Adrenal gland (tissue), 12 donors: ENCODE measurements around the gene MYBPHL. TPM values are rescaled to one million over a fixed set of nuclear protein-coding genes. Genes with fewer than 3 reads are reported as not detected.

Source experiments
- DNase-seq, 7 donors: peaks; one replicate each; pipeline ENCODE4 v3.0.0-alpha.2; 2019 to 2020
- H3K27ac ChIP-seq, 5 donors: fragments of 200-600 bp; sonication (generic) in 4 of 5; 1 replicate in 3 of 5; 2 replicates in 2 of 5; pipeline versions ENCODE4 v1.5.1 to v1.8.0; 2016 to 2020; ENCODE audit warnings: mild to moderate bottlenecking in 1 of 5
- H3K27me3 ChIP-seq: fragments of 200-600 bp; 2 replicates; pipeline ENCODE4 v1.8.0; 2021
- H3K36me3 ChIP-seq, 2 donors: fragments of 200-600 bp; replicated peaks in 1 of 2; 1 replicate in 1 of 2; 2 replicates in 1 of 2; pipeline versions ENCODE4 v1.5.1 to v1.8.0; 2018 to 2022
- H3K4me1 ChIP-seq, 2 donors: fragments of 200-600 bp; replicated peaks in 1 of 2; 1 replicate in 1 of 2; 2 replicates in 1 of 2; pipeline versions ENCODE4 v1.5.1 to v1.8.0; 2018 to 2021
- H3K4me3 ChIP-seq, 4 donors: fragments of 200-600 bp; sonication (generic) in 3 of 4; one replicate each; pipeline ENCODE4 v1.5.1; 2016 to 2018
- H3K9me3 ChIP-seq, 3 donors: fragments of 200-600 bp; sonication (generic) in 1 of 3; replicated peaks in 1 of 3; 1 replicate in 2 of 3; 2 replicates in 1 of 3; pipeline versions ENCODE4 v1.5.1 to v1.8.0; 2016 to 2021
- CTCF ChIP-seq, 6 experiments: fragments of 450-650 bp in 4 of 6; fragments of 200-600 bp in 2 of 6; sonication (generic) in 1 of 6; IDR thresholded peaks; 1 replicate in 5 of 6; 2 replicates in 1 of 6; pipeline versions ENCODE4 v1.5.1 to v1.8.0; 2016 to 2021; ENCODE audit warnings: antibody characterized with exemption in 6 of 6, mild to moderate bottlenecking in 2 of 6, moderate library complexity in 1 of 6
- POLR2A ChIP-seq, 2 donors: fragments of 450-650 bp; IDR thresholded peaks; one replicate each; pipeline ENCODE4 v1.6.1; 2017; ENCODE audit warnings: antibody characterized with exemption in 2 of 2, mild to moderate bottlenecking in 2 of 2, moderate library complexity in 1 of 2
- WGBS, 4 donors: extraction: QIAGEN DNeasy Blood & Tissue Kit in 2 of 4; methylation state at CpG; one replicate each; pipeline versions ENCODE4 v1.1.5 to v1.1.7; 2013 to 2017; 5-methylcytosine and 5-hydroxymethylcytosine counted together
- intact Hi-C, 2 donors: fragments of 100-400 bp; cut with DNase I; formaldehyde crosslinking; loops; one replicate each; pipeline versions ENCODE4 v1.14.1 to v1.15.0; 2022 to 2023
- polyA plus RNA-seq, 3 donors: library from polyadenylated mRNA; stranded (reverse); fragments of 200-250 nt in 2 of 3; fragments of 350-450 nt in 1 of 3; fragmentation: Illumina TruSeq in 1 of 3; extraction: RNeasy Lipid Tissue Mini Kit (QIAGEN cat#74804) in 1 of 3; gene quantifications; one replicate each; pipeline ENCODE4 v1.2.3, GENCODE V29; 2013 to 2014
- total RNA-seq, 9 donors: library from RNA; depleted of rRNA in 4 of 9; stranded (reverse); fragments of >200 nt in 4 of 9; fragments of 120-200 nt in 1 of 9; fragmentation: NEBNext Ultra II Directional in 1 of 9; extraction: Animal tissue kit (Norgen Biotek cat#: 25700) in 1 of 9; gene quantifications; one replicate each; pipeline versions ENCODE4 v1.1.0 to v1.2.4, GENCODE V29; 2013 to 2023
- donor health status: healthy with polysubstance abuse.
- donor health status: Bipolar disorder and iron deficiency.
- donor health status: DM: yes; HTN: yes; CAD: no.
- donor health status: DM: no; HTN: no; CAD: no.
- donor health status: DM: no; HTN: no; CAD: no.
- donor health status: DM: yes; HTN: yes; CAD: no.

MYBPHL gene
- total and polyA plus RNA-seq, 12 donors: 0.32 to 12.3 (median 0.51) TPM; not detected in 6

- WGBS, 4 donors: 64 to 69% (median 66%) methylated on average over 7 of the region's 7 CpGs
- Histone ChIP-seq H3K4me3 (no peak overlapping the region), H3K36me3 (no peaks in the 10 kb centered on the region), H3K27ac (no peak overlapping the region), H3K9me3 (no peaks in the 10 kb centered on the region), H3K27me3 (no peaks in the 10 kb centered on the region), H3K4me1 (peaks cover 0 to 14% of the 10 kb centered on the region in 2 donors)
- intact Hi-C loops: loop anchor here (2.0 to 10.0 kb wide), 2 partner anchors 121 to 257 kb away; partner anchors contain the start of gene GPR61 (in 2 of the 2)
- TF ChIP-seq CTCF (IDR thresholded peaks at IDR 0.05): peak; percentile 87 to 96 (median 92)
- TF ChIP-seq POLR2A (IDR thresholded peaks at IDR 0.05): no peak
- peak; percentile 78 to 94 (median 84) for DNase-seq
These were observed 29.2 kb downstream of the MYBPHL start for GRCh38 chr1:109277434-109278204.

GRCh38 chr1:109275706-109276345 is 31.0 kb downstream of the MYBPHL start:
- Histone ChIP-seq H3K4me3 (no peak overlapping the region), H3K27me3 (no peaks in the 10 kb centered on the region), H3K36me3 (no peaks in the 10 kb centered on the region), H3K27ac (peak overlapping the region in 2 of 5 donors; percentile 29 to 44), H3K4me1 (peaks cover 0 to 4% of the 10 kb centered on the region in 2 donors), H3K9me3 (no peaks in the 10 kb centered on the region)
- WGBS, 4 donors: 61 to 76% (median 75%) methylated on average over 9 of the region's 9 CpGs
- TF ChIP-seq CTCF (IDR thresholded peaks at IDR 0.05) (no peak), POLR2A (IDR thresholded peaks at IDR 0.05) (no peak)
- intact Hi-C loops: loop anchor here (2.0 to 10.0 kb wide), 2 partner anchors 123 to 259 kb away; partner anchors contain the start of gene GPR61 (in 2 of the 2)
- peak in 1 of 7 donors; percentile 14 for DNase-seq

GRCh38 chr1:109274533-109275476 is 32.0 kb downstream of the MYBPHL start:
- WGBS, 4 donors: 63 to 74% (median 69%) methylated on average over 10 to 24 of the region's 24 CpGs
- H3K36me3 ChIP-seq: no peaks in the 10 kb centered on the region
- no peaks in the 10 kb centered on the region for H3K27me3 ChIP-seq
- no peaks in the 10 kb centered on the region for H3K9me3 ChIP-seq
- intact Hi-C loops: loop anchor here (5.0 to 10.0 kb wide), 2 partner anchors 122 to 260 kb away; partner anchors contain the start of genes GPR61 (in 2 of the 2) and SORT1 (in 1 of the 2)
- H3K4me3 ChIP-seq: no peak overlapping the region
- TF ChIP-seq CTCF (IDR thresholded peaks at IDR 0.05): no peak
- no peak for TF ChIP-seq POLR2A (IDR thresholded peaks at IDR 0.05)
- peak in 3 of 7 donors; percentile 31 to 72 (median 32) for DNase-seq
- H3K4me1 ChIP-seq: peaks cover 0 to 4% of the 10 kb centered on the region in 2 donors
- peak overlapping the region in 1 of 5 donors; percentile 44 for H3K27ac ChIP-seq
